B cell (primary cell): Measurements from ENCODE around the gene KIAA1328. TPM values are rescaled to one million over a fixed set of nuclear protein-coding genes. Genes with fewer than 3 reads are reported as not detected.

Experiments
- ATAC-seq: fragments of 200-7000 bp; cut with Tn5 transposase; one replicate; pipeline ENCODE4 v1.10.0; 2021; ENCODE audit warnings: low read depth, mild to moderate bottlenecking, moderate number of reproducible peaks, moderate library complexity
- CTCF ChIA-PET: fragments of 350-600 bp; sonication (Branson Sonifier 250); formaldehyde crosslinking; loops from one replicate; lab custom pipeline; 2021; ENCODE audit warnings: antibody characterized with exemption, inconsistent platforms; lab: Charles Lee
- POLR2A ChIA-PET: fragments of 350-600 bp; sonication (Branson Sonifier 250); formaldehyde crosslinking; loops from one replicate; lab custom pipeline; 2021; ENCODE audit warnings: antibody characterized with exemption; lab: Charles Lee
- DNase-seq: peaks from one replicate; pipeline ENCODE4 v3.0.0; 2013
- H2AFZ ChIP-seq: 2 replicates; pipeline ENCODE4 v1.6.1; 2012; ENCODE audit warnings: mild to moderate bottlenecking, low read depth, low read length; ENCODE audit not compliant: insufficient read depth, poor library complexity, severe bottlenecking
- H3K27ac ChIP-seq, 2 donors: 1 replicate in 1 of 2; 2 replicates in 1 of 2; pipeline ENCODE4 v1.5.1; 2012 to 2013; ENCODE audit warnings: low read length in 2 of 2, mild to moderate bottlenecking in 2 of 2, moderate library complexity in 1 of 2
- H3K27me3 ChIP-seq, 4 experiments: fragments of 200-600 bp in 1 of 4; sonication (generic) in 1 of 4; replicated peaks in 1 of 4; 1 replicate in 2 of 4; 2 replicates in 2 of 4; pipeline versions ENCODE4 v1.6.1 to v1.7.0; 2013 to 2016; ENCODE audit warnings: low read length in 3 of 4, mild to moderate bottlenecking in 2 of 4, mixed read lengths in 1 of 4, moderate library complexity in 1 of 4; ENCODE audit not compliant: insufficient read depth in 4 of 4, control insufficient read depth in 3 of 4; ENCODE audit errors: control extremely low read depth in 1 of 4
- H3K36me3 ChIP-seq, 2 experiments: replicated peaks in 1 of 2; 1 replicate in 1 of 2; 2 replicates in 1 of 2; pipeline versions ENCODE4 v1.6.1 to v1.7.1; 2013; ENCODE audit warnings: low read length in 1 of 2; ENCODE audit not compliant: insufficient read depth in 2 of 2, control insufficient read depth in 1 of 2; ENCODE audit errors: control extremely low read depth in 1 of 2, extremely low read depth in 1 of 2
- H3K4me1 ChIP-seq, 2 donors: fragments of 200-600 bp in 1 of 2; sonication (generic) in 1 of 2; 1 replicate in 1 of 2; 2 replicates in 1 of 2; pipeline versions ENCODE4 v1.5.1 to v1.6.1; 2013 to 2017; ENCODE audit warnings: low read length in 2 of 2; ENCODE audit not compliant: control insufficient read depth in 2 of 2, insufficient read depth in 2 of 2
- H3K4me2 ChIP-seq: replicated peaks from 2 replicates; pipeline ENCODE3; 2012; ENCODE audit warnings: mild to moderate bottlenecking, low read depth, low read length; ENCODE audit not compliant: poor library complexity, severe bottlenecking
- H3K4me3 ChIP-seq, 5 experiments: fragments of 200-600 bp in 1 of 5; sonication (generic) in 1 of 5; 1 replicate in 3 of 5; 2 replicates in 2 of 5; pipeline versions ENCODE4 v1.5.1 to v1.7.0; 2011 to 2016; ENCODE audit warnings: low read length in 4 of 5, mild to moderate bottlenecking in 4 of 5, low read depth in 2 of 5, control low read depth in 1 of 5, moderate library complexity in 1 of 5; ENCODE audit not compliant: insufficient read depth in 1 of 5; ENCODE audit errors: control extremely low read depth in 1 of 5, extremely low read depth in 1 of 5
- H3K79me2 ChIP-seq: fragments of 200-600 bp; sonication (generic); one replicate; pipeline ENCODE4 v1.6.0; 2016; ENCODE audit warnings: low read length; ENCODE audit not compliant: control insufficient read depth, insufficient read depth
- H3K9ac ChIP-seq: fragments of 200-600 bp; sonication (generic); 2 replicates; pipeline ENCODE4 v1.6.1; 2017; ENCODE audit warnings: mild to moderate bottlenecking, low read length, moderate library complexity
- H3K9me3 ChIP-seq, 3 donors: one replicate each; pipeline versions ENCODE4 v1.6.1 to v1.7.1; 2013; ENCODE audit warnings: low read length in 2 of 3; ENCODE audit not compliant: control insufficient read depth in 2 of 3, insufficient read depth in 1 of 3; ENCODE audit errors: control extremely low read depth in 1 of 3
- H4K20me1 ChIP-seq: 2 replicates; pipeline ENCODE4 v1.6.0; 2012; ENCODE audit warnings: mild to moderate bottlenecking, low read length; ENCODE audit not compliant: insufficient read depth, control insufficient read depth, poor library complexity, severe bottlenecking
- H3K27ac Mint-ChIP-seq: one replicate; pipeline ENCODE4 v1.8.0; 2021; ENCODE audit warnings: mixed read lengths
- H3K27me3 Mint-ChIP-seq: one replicate; pipeline ENCODE4 v1.8.0; 2021; ENCODE audit warnings: mixed read lengths
- H3K4me1 Mint-ChIP-seq: one replicate; pipeline ENCODE4 v1.8.0; 2021; ENCODE audit warnings: mixed read lengths
- H3K4me3 Mint-ChIP-seq: one replicate; pipeline ENCODE4 v1.8.0; 2021; ENCODE audit warnings: mixed read lengths
- H3K9me3 Mint-ChIP-seq: one replicate; pipeline ENCODE4 v1.8.0; 2022; ENCODE audit warnings: mixed read lengths; ENCODE audit not compliant: insufficient read depth
- EZH2 ChIP-seq: IDR thresholded peaks from 2 replicates; pipeline ENCODE4 v1.6.1; 2012; ENCODE audit warnings: borderline replicate concordance, low read depth, mild to moderate bottlenecking, moderate library complexity, low read length; ENCODE audit not compliant: insufficient read depth, poor library complexity, severe bottlenecking
- WGBS: methylation state at CpG from one replicate; pipeline ENCODE4 v1.1.5; 2013; ENCODE audit warnings: missing lambda C conversion rate; ENCODE audit not compliant: insufficient coverage; 5-methylcytosine and 5-hydroxymethylcytosine counted together
- intact Hi-C: fragments of 100-400 bp; cut with micrococcal nuclease; formaldehyde crosslinking; loops from one replicate; pipeline ENCODE4 v1.10.0; 2022
- polyA plus RNA-seq: library from polyadenylated mRNA; depleted of rRNA; stranded (reverse); fragments of >200 nt; gene quantifications from 2 replicates; pipeline ENCODE4 v1.2.3, GENCODE V29; 2012
- total RNA-seq, 2 donors: library from RNA; stranded (reverse); fragments of 120-200 nt in 1 of 2; gene quantifications; 1 replicate in 1 of 2; 2 replicates in 1 of 2; pipeline versions ENCODE4 v1.2.3 to v1.2.4, GENCODE V29; 2013 to 2022
- TF ChIP-seq, protein P1 (sequence below): fragments of 200-600 bp; IDR thresholded peaks from one replicate; pipeline ENCODE4 v1.8.0; 2022; ENCODE audit warnings: antibody characterized with exemption, mild to moderate bottlenecking

KIAA1328 gene
- total and polyA plus RNA-seq, 2 donors (not counting 1 experiment from before 2014, with no cell fraction given): 9.1 to 22.1 TPM

DNA sequence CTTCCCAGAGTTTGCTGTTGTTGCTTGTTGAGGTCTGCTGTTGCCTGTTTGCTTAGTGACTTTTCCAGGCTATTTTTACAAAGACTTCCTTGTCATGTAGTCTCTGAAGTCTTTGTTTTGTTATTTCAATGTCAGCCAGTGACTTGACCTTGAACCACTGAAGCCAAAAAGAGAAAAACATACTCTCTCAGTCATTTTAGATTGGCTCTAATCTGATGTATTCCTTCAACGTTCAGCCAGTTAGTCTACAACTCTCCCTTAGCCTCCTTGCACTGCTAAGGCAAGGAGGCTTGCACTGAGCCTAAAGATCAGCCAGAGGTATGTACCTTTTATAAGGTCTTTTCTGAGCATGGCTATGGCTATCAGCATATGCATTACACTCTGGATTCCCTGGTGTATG lies 27.9 kb downstream of the KIAA1328 start:
- WGBS: 100% methylated on average over 1 of the region's 1 CpG

DNA sequence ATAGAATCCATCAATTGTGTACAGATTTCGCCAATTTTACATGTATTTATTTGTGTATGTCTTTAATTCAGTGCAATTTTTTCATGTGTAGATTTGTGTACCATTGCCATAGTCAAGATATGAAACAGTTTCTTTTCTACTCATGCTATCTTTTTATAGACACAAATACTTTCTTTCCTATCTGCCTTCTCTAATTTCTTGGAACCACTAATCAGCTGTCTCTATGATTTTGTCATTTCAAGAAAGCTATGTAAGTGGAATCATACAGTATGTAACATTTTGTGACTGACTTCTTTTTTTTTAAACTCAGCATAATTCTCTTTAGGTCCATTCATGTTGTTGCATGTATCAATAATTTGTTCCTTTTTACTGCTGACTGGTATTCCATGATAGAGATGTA lies 33.3 kb downstream of the KIAA1328 start:
- no peak overlapping the region for H3K4me3 ChIP-seq
- no peaks in the 10 kb centered on the region for H3K9me3 Mint-ChIP-seq
- no peak overlapping the region for H3K4me2 ChIP-seq
- peaks cover 1 to 2% of the 10 kb centered on the region in 2 experiments for H3K36me3 ChIP-seq
- POLR2A ChIA-PET: no interaction called here
- TF ChIP-seq, protein P1, sequence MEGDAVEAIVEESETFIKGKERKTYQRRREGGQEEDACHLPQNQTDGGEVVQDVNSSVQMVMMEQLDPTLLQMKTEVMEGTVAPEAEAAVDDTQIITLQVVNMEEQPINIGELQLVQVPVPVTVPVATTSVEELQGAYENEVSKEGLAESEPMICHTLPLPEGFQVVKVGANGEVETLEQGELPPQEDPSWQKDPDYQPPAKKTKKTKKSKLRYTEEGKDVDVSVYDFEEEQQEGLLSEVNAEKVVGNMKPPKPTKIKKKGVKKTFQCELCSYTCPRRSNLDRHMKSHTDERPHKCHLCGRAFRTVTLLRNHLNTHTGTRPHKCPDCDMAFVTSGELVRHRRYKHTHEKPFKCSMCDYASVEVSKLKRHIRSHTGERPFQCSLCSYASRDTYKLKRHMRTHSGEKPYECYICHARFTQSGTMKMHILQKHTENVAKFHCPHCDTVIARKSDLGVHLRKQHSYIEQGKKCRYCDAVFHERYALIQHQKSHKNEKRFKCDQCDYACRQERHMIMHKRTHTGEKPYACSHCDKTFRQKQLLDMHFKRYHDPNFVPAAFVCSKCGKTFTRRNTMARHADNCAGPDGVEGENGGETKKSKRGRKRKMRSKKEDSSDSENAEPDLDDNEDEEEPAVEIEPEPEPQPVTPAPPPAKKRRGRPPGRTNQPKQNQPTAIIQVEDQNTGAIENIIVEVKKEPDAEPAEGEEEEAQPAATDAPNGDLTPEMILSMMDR: no peak
- no peak for TF ChIP-seq EZH2
- no peaks in the 10 kb centered on the region for H3K27me3 ChIP-seq
- no peak overlapping the region for H3K4me3 Mint-ChIP-seq
- intact Hi-C loops: no loop called here
- no peaks in the 10 kb centered on the region for H3K79me2 ChIP-seq
- H3K27ac ChIP-seq: no peak overlapping the region
- H3K9me3 ChIP-seq: peaks cover 0 to 1% (median 0%) of the 10 kb centered on the region in 3 donors
- H3K9ac ChIP-seq: no peak overlapping the region
- no peaks in the 10 kb centered on the region for H3K27me3 Mint-ChIP-seq
- no peak overlapping the region for H3K27ac Mint-ChIP-seq
- CTCF ChIA-PET: interaction anchor here (0.6 kb wide), 1 partner anchor 420 kb away, joined by 3 read pairs; no protein-coding TSS in a partner anchor
- H4K20me1 ChIP-seq: no peaks in the 10 kb centered on the region
- WGBS: no CpG with 5 or more reads among the region's 1 CpG
- no peaks in the 10 kb centered on the region for H3K4me1 Mint-ChIP-seq
- ATAC-seq (no peak), DNase-seq (no peak)
- no peaks in the 10 kb centered on the region for H3K4me1 ChIP-seq
- H2AFZ ChIP-seq: no peak overlapping the region

More for the DNA sequence above, 27.9 kb downstream of the KIAA1328 start:
- intact Hi-C loops: no loop called here
- H3K27ac Mint-ChIP-seq: no peak overlapping the region
- Histone ChIP-seq H3K27me3 (no peaks in the 10 kb centered on the region), H3K79me2 (no peaks in the 10 kb centered on the region), H3K4me1 (no peaks in the 10 kb centered on the region), H3K27ac (no peak overlapping the region), H3K4me3 (no peak overlapping the region), H4K20me1 (no peaks in the 10 kb centered on the region), H3K4me2 (no peak overlapping the region), H3K36me3 (peaks cover 1 to 2% of the 10 kb centered on the region in 2 experiments), H3K9me3 (peaks cover 0 to 6% (median 1%) of the 10 kb centered on the region in 3 donors), H2AFZ (no peak overlapping the region), H3K9ac (no peak overlapping the region)
- ATAC-seq (no peak), DNase-seq (no peak)
- H3K4me3 Mint-ChIP-seq: no peak overlapping the region
- H3K9me3 Mint-ChIP-seq: peaks cover 4% of the 10 kb centered on the region
- no peaks in the 10 kb centered on the region for H3K4me1 Mint-ChIP-seq
- TF ChIP-seq, protein P1: no peak
- no peak for TF ChIP-seq EZH2
- no peaks in the 10 kb centered on the region for H3K27me3 Mint-ChIP-seq
- ChIA-PET CTCF (no interaction called here), POLR2A (no interaction called here)
